Astrocyte of the spinal cord (primary cell): Measurements from ENCODE around the gene KIAA1328.

Experiments
- DNase-seq: peaks from one replicate; pipeline ENCODE4 v3.0.0; 2011; ENCODE audit warnings: low read depth, low spot score
- H3K4me3 ChIP-seq: 2 replicates; pipeline ENCODE4 v1.5.1; 2011; ENCODE audit warnings: low read depth, mild to moderate bottlenecking, low read length, moderate library complexity
- in situ Hi-C: cut with HindIII; loops from 2 replicates; pipeline ENCODE4 v1.10.0; 2017; ENCODE audit warnings: low sequenced_read_pairs
- TF ChIP-seq, protein P1 (sequence below): IDR thresholded peaks from 2 replicates; pipeline ENCODE4 v1.5.1; 2012; ENCODE audit warnings: low read depth, mild to moderate bottlenecking, low read length, inconsistent platforms

KIAA1328 gene

DNA sequence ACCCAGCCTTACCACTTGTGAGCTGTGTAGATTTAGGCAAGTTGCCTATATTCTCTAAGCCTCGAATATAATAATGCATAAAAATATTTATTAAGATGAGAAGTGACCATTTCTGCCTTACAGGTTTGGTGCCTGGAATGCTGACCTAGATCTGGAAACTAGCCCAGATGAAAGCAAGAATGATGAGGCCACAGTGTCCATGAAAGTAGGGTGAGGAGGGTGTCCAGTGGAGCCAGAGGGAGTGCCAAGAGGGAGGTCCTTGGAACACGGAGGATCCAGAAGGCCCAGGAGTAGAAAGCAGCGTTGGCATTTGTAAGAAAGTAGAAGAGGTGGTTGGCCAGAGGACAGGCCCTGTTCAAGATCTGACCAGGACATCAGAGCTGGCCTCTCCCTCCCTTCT, 402.3 kb downstream of the KIAA1328 start:
- no peak for DNase-seq
- TF ChIP-seq, protein P1, sequence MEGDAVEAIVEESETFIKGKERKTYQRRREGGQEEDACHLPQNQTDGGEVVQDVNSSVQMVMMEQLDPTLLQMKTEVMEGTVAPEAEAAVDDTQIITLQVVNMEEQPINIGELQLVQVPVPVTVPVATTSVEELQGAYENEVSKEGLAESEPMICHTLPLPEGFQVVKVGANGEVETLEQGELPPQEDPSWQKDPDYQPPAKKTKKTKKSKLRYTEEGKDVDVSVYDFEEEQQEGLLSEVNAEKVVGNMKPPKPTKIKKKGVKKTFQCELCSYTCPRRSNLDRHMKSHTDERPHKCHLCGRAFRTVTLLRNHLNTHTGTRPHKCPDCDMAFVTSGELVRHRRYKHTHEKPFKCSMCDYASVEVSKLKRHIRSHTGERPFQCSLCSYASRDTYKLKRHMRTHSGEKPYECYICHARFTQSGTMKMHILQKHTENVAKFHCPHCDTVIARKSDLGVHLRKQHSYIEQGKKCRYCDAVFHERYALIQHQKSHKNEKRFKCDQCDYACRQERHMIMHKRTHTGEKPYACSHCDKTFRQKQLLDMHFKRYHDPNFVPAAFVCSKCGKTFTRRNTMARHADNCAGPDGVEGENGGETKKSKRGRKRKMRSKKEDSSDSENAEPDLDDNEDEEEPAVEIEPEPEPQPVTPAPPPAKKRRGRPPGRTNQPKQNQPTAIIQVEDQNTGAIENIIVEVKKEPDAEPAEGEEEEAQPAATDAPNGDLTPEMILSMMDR: no peak
- in situ Hi-C loops: no loop called here
- H3K4me3 ChIP-seq: no peak overlapping the region

DNA sequence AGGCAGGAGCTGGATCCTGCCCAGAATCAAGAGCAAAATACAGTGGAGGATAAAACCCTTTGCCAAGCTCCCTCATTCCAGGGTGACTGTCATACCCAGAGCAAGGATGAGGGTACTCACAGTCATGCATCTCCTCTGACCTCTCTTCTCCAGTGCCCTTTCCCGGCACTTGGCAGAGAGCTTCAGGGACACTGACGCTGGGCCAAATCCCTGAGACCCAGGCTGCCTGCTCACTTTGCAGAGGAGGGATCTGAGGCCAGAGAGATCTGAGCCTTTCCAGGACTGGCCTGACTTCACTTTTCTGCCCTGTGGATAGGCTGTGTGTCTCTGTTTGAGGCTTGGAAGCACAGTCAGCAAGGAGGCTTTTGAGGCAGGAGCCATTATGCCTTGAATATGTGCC, 406.7 kb downstream of the KIAA1328 start:
- in situ Hi-C loops: no loop called here
- TF ChIP-seq, protein P1: no peak
- no peak for DNase-seq
- no peak overlapping the region for H3K4me3 ChIP-seq

DNA sequence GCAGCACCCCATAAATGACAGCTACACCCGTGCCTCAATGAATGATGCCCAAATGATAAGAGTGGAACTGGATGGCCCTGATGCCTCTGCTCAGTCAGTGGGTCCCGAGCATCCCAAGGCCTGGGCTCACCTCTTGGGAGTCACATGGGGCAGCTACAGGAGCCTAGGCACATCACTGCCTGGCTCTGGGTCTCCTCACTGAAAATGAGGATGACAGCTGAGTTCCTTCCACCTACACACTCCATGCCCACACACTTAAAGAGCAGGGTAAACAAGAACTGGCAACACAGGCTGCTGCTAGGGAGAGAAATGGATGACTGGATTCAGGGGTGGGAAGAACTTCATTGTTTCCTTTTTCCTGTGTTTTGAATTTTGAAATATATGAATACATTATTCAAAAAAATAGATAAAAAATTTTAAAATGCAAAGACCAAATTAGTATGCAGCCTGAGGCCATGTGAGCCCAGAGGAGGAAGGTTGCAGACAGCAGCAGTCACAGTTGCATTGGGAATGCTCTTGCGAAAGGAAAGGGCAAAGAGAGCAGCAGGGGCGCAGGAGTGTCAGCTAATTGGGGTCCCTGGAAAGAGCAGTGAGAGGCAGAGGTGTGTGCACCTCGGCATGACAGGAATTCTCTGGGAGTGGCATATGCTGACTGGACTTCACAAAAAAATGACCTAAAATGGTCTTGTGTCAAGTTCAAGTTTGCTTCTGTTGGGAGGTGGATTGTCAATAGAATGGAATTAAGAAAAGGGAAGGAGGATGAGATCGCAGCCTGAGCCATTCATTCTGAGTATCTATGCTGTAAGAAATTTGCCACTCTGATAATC, 409.6 kb downstream of the KIAA1328 start:
- TF ChIP-seq, protein P1: no peak

DNA sequence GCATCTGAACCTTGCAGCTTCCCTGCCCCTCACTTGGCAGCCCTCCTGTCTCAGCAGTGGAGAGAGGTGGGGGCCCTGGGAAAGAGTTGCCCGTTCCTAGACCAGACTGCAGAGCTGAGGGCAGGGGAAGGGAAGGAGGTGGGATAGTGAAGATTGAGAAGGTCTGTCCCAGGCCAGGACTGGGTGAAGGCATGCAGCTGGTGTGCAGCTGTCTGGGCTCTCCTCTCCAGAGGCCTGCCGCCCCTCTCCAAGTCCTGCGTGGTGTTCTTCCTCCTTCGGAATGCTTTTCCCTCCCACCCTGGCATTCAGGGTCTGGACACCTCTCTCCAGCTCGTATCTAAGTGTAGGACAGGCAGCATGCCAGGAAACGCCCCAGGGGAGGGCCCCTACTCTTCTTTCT, 413.2 kb downstream of the KIAA1328 start:
- TF ChIP-seq, protein P1: no peak
- no peak overlapping the region for H3K4me3 ChIP-seq
- in situ Hi-C loops: no loop called here
- DNase-seq: no peak

More for the DNA sequence above, 409.6 kb downstream of the KIAA1328 start:
- no peak overlapping the region for H3K4me3 ChIP-seq
- no peak for DNase-seq
- in situ Hi-C loops: no loop called here

DNA sequence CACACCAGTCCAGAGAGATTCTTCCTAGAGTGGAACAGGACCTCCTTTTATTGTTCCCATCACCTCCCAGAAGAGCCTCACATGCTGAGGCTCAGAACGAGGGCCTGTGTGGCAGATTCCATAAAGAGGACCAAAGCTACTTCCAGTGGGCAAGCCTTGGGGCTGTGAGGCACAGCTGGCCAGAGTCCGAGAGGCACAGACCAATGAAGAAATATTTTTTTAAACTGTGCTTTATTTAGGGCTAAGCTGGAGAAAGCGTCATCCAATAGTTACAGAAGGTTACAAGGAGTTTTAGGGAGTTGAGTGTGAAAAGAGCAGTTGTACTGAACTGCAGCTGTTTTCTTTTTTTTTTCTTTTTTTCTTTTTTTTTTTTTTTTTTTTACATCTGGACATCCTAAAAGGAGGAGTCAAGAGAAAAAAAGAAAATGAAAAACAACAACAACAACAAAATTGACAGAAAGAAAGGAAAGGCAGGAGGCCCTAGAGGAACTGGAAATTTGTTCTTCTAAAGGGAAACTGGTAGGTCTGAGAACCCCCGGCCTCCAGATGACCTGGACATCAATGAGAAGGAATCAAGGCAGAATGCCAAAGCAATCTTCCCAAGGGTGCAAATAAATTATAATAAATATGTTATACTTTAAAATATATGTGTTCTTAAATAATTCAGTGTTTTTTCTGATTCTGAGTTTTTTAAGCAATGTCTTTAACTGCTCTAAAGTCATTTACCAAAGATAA, 414.1 kb downstream of the KIAA1328 start:
- DNase-seq: no peak
- H3K4me3 ChIP-seq: no peak overlapping the region
- TF ChIP-seq, protein P1: no peak
- in situ Hi-C loops: no loop called here

DNA sequence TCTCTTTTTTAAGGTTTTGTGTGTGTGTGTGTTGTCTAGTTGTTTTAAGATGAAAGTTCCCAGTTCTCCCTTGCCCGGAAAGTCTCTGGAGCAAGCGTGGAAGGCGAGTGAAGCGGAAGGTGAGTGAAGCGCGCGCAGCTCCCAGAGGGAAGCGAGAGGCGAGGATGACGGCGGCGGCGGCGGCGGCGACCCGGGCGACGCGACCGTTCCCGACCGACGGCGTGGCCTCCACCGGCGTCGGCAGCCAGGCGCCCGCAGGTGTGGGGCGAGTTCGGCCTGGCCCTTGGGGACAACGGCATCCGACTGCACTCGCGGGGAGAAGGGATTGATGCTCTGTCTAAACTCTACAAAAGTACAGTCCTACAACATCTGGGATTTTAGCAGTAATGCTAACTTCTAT, 414.8 kb downstream of the KIAA1328 start:
- in situ Hi-C loops: no loop called here
- no peak for DNase-seq
- no peak overlapping the region for H3K4me3 ChIP-seq
- TF ChIP-seq, protein P1: no peak
